GM19193 (cell line): Measurements from ENCODE around the gene ADD1.

Experiments
- POLR2A ChIP-seq: IDR thresholded peaks from 4 replicates; pipeline ENCODE4 v1.6.1; 2011; ENCODE audit not compliant: insufficient read depth, insufficient read length; ENCODE audit errors: extremely low read depth

Gene ADD1

GRCh38 chr4:2812612-2813354 is 30.9 kb upstream of the ADD1 start:
- TF ChIP-seq POLR2A: no peak

- no peak for TF ChIP-seq POLR2A
Observed at GRCh38 chr4:2813446-2814405, 29.9 kb upstream of the ADD1 start.

- no peak for TF ChIP-seq POLR2A
Observed at GRCh38 chr4:2814627-2815270, 28.9 kb upstream of the ADD1 start.

- TF ChIP-seq POLR2A: no peak
Observed at GRCh38 chr4:2816401-2816954, 27.2 kb upstream of the ADD1 start.

- TF ChIP-seq POLR2A: no peak
Observed at GRCh38 chr4:2817137-2817536, 26.5 kb upstream of the ADD1 start.

GRCh38 chr4:2817701-2818350 is 25.8 kb upstream of the ADD1 start:
- TF ChIP-seq POLR2A: no peak

- TF ChIP-seq POLR2A: no peak
Observed at GRCh38 chr4:2818351-2818939, 25.2 kb upstream of the ADD1 start.

- TF ChIP-seq POLR2A: no peak
Observed at GRCh38 chr4:2819244-2820215, 24.1 kb upstream of the ADD1 start.

- no peak for TF ChIP-seq POLR2A
Observed at GRCh38 chr4:2820216-2820982, 23.2 kb upstream of the ADD1 start.

- TF ChIP-seq POLR2A: no peak
Observed at GRCh38 chr4:2822461-2823300, 21.0 kb upstream of the ADD1 start.

- TF ChIP-seq POLR2A: no peak
Observed at GRCh38 chr4:2823301-2823670, 20.4 kb upstream of the ADD1 start.
